Heart left ventricle (tissue), 16 donors: ENCODE results near the gene MYL6B. TPM values are rescaled to one million over a fixed set of nuclear protein-coding genes. Genes with fewer than 3 reads are reported as not detected.
A peak's percentile ranks its signal among the peaks of the same experiment; 100 is the strongest.

Source experiments
- ATAC-seq, 4 donors: fragments of 200-7000 bp; cut with Tn5 transposase; one replicate each; pipeline ENCODE4 v1.9.1; 2020 to 2022; ENCODE audit warnings: moderate library complexity in 4 of 4, mild to moderate bottlenecking in 3 of 4, moderate number of reproducible peaks in 1 of 4
- DNase-seq, 5 donors: peaks; one replicate each; pipeline ENCODE4 v3.0.0-alpha.2; 2020
- H3K27ac ChIP-seq, 12 donors: fragments of 200-600 bp; sonication (generic) in 4 of 12; one replicate each; pipeline versions ENCODE4 v1.5.0 to v1.8.0; 2016 to 2022; ENCODE audit warnings: mild to moderate bottlenecking in 2 of 12
- H3K27me3 ChIP-seq, 9 donors: fragments of 200-600 bp; sonication (generic) in 2 of 9; one replicate each; pipeline versions ENCODE4 v1.5.1 to v1.8.0; 2016 to 2022; ENCODE audit warnings: mild to moderate bottlenecking in 3 of 9
- H3K36me3 ChIP-seq, 9 donors: fragments of 200-600 bp; sonication (generic) in 2 of 9; one replicate each; pipeline versions ENCODE4 v1.5.0 to v1.8.0; 2018 to 2022; ENCODE audit warnings: mild to moderate bottlenecking in 2 of 9
- H3K4me1 ChIP-seq, 12 donors: fragments of 200-600 bp; sonication (generic) in 4 of 12; one replicate each; pipeline versions ENCODE4 v1.5.0 to v1.8.0; 2016 to 2022; ENCODE audit warnings: mild to moderate bottlenecking in 3 of 12
- H3K4me3 ChIP-seq, 12 donors: fragments of 200-600 bp; sonication (generic) in 4 of 12; one replicate each; pipeline versions ENCODE4 v1.5.0 to v1.8.0; 2017 to 2022; ENCODE audit warnings: mild to moderate bottlenecking in 9 of 12, moderate library complexity in 4 of 12
- H3K9me3 ChIP-seq, 12 donors: fragments of 200-600 bp; sonication (generic) in 4 of 12; one replicate each; pipeline versions ENCODE4 v1.5.0 to v1.8.0; 2016 to 2022; ENCODE audit warnings: mild to moderate bottlenecking in 1 of 12
- POLR2A ChIP-seq, 2 donors: fragments of 450-650 bp; IDR thresholded peaks; one replicate each; pipeline ENCODE4 v1.6.1; 2017; ENCODE audit warnings: antibody characterized with exemption in 2 of 2, mild to moderate bottlenecking in 2 of 2, moderate library complexity in 2 of 2
- WGBS, 4 donors: extraction: QIAGEN DNeasy Blood & Tissue Kit in 2 of 4; methylation state at CpG; one replicate each; pipeline versions ENCODE4 v1.1.5 to v1.1.7; 2013 to 2018; 5-methylcytosine and 5-hydroxymethylcytosine counted together
- intact Hi-C, 10 donors: fragments of 100-400 bp; cut with DNase I; formaldehyde crosslinking; loops; one replicate each; pipeline versions ENCODE4 v1.11.1 to v1.14.2; 2022
- polyA plus RNA-seq, 2 donors: library from polyadenylated mRNA; stranded (reverse); fragments of 200-250 nt; gene quantifications; one replicate each; pipeline ENCODE4 v1.2.3, GENCODE V29; 2013
- total RNA-seq, 9 donors: library from RNA; depleted of rRNA in 2 of 9; stranded (reverse); fragments of >200 nt in 2 of 9; fragmentation: NEBNext Ultra II Directional in 3 of 9; extraction: Animal tissue kit (Norgen Biotek cat#: 25700) in 3 of 9; gene quantifications; one replicate each; pipeline versions ENCODE4 v1.1.0 to v1.2.4, GENCODE V29; 2016 to 2023
- TF ChIP-seq, protein P1 (sequence below), 12 donors: fragments of 200-600 bp; sonication (generic) in 4 of 12; IDR thresholded peaks; one replicate each; pipeline versions ENCODE4 v1.5.0 to v1.8.0; 2018 to 2022; ENCODE audit warnings: antibody characterized with exemption in 12 of 12, mild to moderate bottlenecking in 5 of 12
- donor health status: ischemic (EF 13 %, LVEDD 7.1; RV severe dilation, severe dysfunction).
- donor health status: healthy with polysubstance abuse.
- donor health status: DM: no; HTN: yes; CAD: no.
- donor health status: DM: no; HTN: no; CAD: no.
- donor health status: ischemic (EF 25% LVEDD 6.9; RV normal size, moderate dysfunction).
- donor health status: ischemic (EF 25% LVEDD 5.7; RV mildly dilated, moderate dysfunction).
- donor health status: healthy.
- donor health status: DM: yes; HTN: yes; CAD: no.
- donor health status: ischemic (EF 35%, LVEDD 5.7; RV mildly dilated, moderate dysfunction).
- donor health status: nonischemic (EF 11% LVEDD 7.7; RV severe dilation, severe dysfunction).
- donor health status: DM: yes; HTN: yes; CAD: no.
- donor health status: PGD.
- donor health status: ischemic (EF 29% LVEDD 5.4; RV normal size, mild dysfunction).
- donor health status: nonischemic (EF 23%, LVEDD 6.1; RV moderate dilation, normal function).

Gene MYL6B
- total and polyA plus RNA-seq, 11 donors: 27.5 to 65.9 (median 41.1) TPM

- H3K4me1 ChIP-seq: peaks cover 0 to 35% (median 22%) of the 10 kb centered on the region in 12 donors
- WGBS, 4 donors: 88 to 95% (median 93%) methylated on average over 3 of the region's 3 CpGs
- DNase-seq (no peak), ATAC-seq (no peak)
- intact Hi-C loops: loop anchor here in 2 of 10 donors (10.0 kb wide), 2 partner anchors 102 to 372 kb away; no protein-coding TSS in a partner anchor
- peaks cover 3 to 63% (median 57%) of the 10 kb centered on the region in 9 donors for H3K36me3 ChIP-seq
- H3K27me3 ChIP-seq: no peaks in the 10 kb centered on the region
- H3K4me3 ChIP-seq: no peak overlapping the region
- no peaks in the 10 kb centered on the region for H3K9me3 ChIP-seq
- no peak overlapping the region for H3K27ac ChIP-seq
- TF ChIP-seq, protein P1, sequence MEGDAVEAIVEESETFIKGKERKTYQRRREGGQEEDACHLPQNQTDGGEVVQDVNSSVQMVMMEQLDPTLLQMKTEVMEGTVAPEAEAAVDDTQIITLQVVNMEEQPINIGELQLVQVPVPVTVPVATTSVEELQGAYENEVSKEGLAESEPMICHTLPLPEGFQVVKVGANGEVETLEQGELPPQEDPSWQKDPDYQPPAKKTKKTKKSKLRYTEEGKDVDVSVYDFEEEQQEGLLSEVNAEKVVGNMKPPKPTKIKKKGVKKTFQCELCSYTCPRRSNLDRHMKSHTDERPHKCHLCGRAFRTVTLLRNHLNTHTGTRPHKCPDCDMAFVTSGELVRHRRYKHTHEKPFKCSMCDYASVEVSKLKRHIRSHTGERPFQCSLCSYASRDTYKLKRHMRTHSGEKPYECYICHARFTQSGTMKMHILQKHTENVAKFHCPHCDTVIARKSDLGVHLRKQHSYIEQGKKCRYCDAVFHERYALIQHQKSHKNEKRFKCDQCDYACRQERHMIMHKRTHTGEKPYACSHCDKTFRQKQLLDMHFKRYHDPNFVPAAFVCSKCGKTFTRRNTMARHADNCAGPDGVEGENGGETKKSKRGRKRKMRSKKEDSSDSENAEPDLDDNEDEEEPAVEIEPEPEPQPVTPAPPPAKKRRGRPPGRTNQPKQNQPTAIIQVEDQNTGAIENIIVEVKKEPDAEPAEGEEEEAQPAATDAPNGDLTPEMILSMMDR (IDR thresholded peaks at IDR 0.05): no peak
- TF ChIP-seq POLR2A (IDR thresholded peaks at IDR 0.05): no peak
These were observed 45.1 kb upstream of the MYL6B start for GRCh38 chr12:56107242-56107641.

DNA sequence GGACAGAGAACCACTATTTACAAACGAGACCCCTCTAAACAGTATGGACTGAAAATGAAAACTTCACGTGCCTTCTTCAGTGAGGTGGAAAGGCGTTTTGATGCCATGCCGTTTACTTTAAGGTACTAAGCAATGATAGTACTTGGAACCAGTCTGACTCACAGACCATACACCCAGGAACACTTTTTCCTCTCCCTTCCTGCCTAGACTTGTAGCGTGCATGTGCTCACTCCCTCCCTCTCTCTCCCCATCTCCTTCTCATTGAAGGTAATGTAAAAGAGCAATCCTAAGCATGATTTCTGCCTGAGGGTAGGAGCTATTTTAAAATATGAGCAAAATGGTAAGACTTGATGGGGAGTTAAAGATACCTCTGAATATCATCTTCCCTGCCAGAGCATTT, 41.8 kb upstream of the MYL6B start:
- no peak for ATAC-seq
- DNase-seq: no peak
- Histone ChIP-seq H3K36me3 (peaks cover 3 to 85% (median 74%) of the 10 kb centered on the region in 9 donors), H3K4me3 (no peak overlapping the region), H3K27ac (no peak overlapping the region), H3K9me3 (no peaks in the 10 kb centered on the region), H3K4me1 (peaks cover 0 to 22% (median 11%) of the 10 kb centered on the region in 12 donors), H3K27me3 (no peaks in the 10 kb centered on the region)
- WGBS, 4 donors: 87 to 97% (median 92%) methylated on average over 5 of the region's 5 CpGs
- TF ChIP-seq POLR2A (IDR thresholded peaks at IDR 0.05): no peak
- TF ChIP-seq, protein P1 (IDR thresholded peaks at IDR 0.05): no peak
- intact Hi-C loops: loop anchor here in 2 of 10 donors (5.0 to 10.0 kb wide), 2 partner anchors 66 to 373 kb away; partner anchors contain the start of gene RPS26 (in 1 of the 2)

- Histone ChIP-seq H3K27ac (no peak overlapping the region), H3K27me3 (no peaks in the 10 kb centered on the region), H3K9me3 (no peaks in the 10 kb centered on the region), H3K36me3 (peaks cover 0 to 57% (median 49%) of the 10 kb centered on the region in 9 donors), H3K4me3 (no peak overlapping the region), H3K4me1 (peaks cover 0 to 19% (median 11%) of the 10 kb centered on the region in 12 donors)
- intact Hi-C loops: loop anchor here in 2 of 10 donors (5.0 to 10.0 kb wide), 2 partner anchors 69 to 377 kb away; partner anchors contain the start of gene RPS26 (in 1 of the 2)
- TF ChIP-seq, protein P1 (IDR thresholded peaks at IDR 0.05): no peak
- no peak for TF ChIP-seq POLR2A (IDR thresholded peaks at IDR 0.05)
- 93 to 97% (median 95%) methylated on average over 1 of the region's 1 CpG for WGBS, 4 donors
- ATAC-seq (no peak), DNase-seq (no peak)
These were observed 38.3 kb upstream of the MYL6B start for GRCh38 chr12:56114084-56114483.

GRCh38 chr12:56115329-56115728, 37.1 kb upstream of the MYL6B start:
- 29 to 52% (median 46%) methylated on average over 10 of the region's 10 CpGs for WGBS, 4 donors
- Histone ChIP-seq H3K9me3 (no peaks in the 10 kb centered on the region), H3K27ac (peak overlapping the region; percentile 72 to 98 (median 93)), H3K36me3 (peaks cover 0 to 46% (median 37%) of the 10 kb centered on the region in 9 donors), H3K4me1 (peaks cover 0 to 30% (median 23%) of the 10 kb centered on the region in 12 donors), H3K4me3 (peak overlapping the region in 11 of 12 donors; percentile 66 to 95 (median 79)), H3K27me3 (no peaks in the 10 kb centered on the region)
- intact Hi-C loops: loop anchor here in 4 of 10 donors (5.0 to 10.0 kb wide), 5 partner anchors 42 to 202 kb away; partner anchors contain the start of genes MYL6 (in 3 of the 4), RPS26 (in 2 of the 4), SUOX (in 2 of the 4) and CNPY2 (in 1 of the 4)
- ATAC-seq (no peak), DNase-seq (no peak)
- TF ChIP-seq, protein P1 (IDR thresholded peaks at IDR 0.05): no peak
- TF ChIP-seq POLR2A (IDR thresholded peaks at IDR 0.05): no peak
